Parathyroid adenoma (tissue), 2 donors: ENCODE results near the gene TCL1B.

Experiments
- H2AFZ ChIP-seq: fragments of 300-600 bp; sonication (generic); one replicate; pipeline ENCODE4 v1.7.0; 2017; ENCODE audit warnings: antibody characterized with exemption, mild to moderate bottlenecking
- H3K27ac ChIP-seq: fragments of 300-600 bp; sonication (generic); one replicate; pipeline ENCODE4 v1.7.0; 2017
- H3K27me3 ChIP-seq: fragments of 300-600 bp; sonication (generic); one replicate; pipeline ENCODE4 v1.7.0; 2017; ENCODE audit warnings: low read length; ENCODE audit not compliant: control insufficient read depth, insufficient read depth
- H3K36me3 ChIP-seq: fragments of 300-600 bp; sonication (generic); one replicate; pipeline ENCODE4 v1.7.0; 2017; ENCODE audit warnings: low read length; ENCODE audit not compliant: control insufficient read depth, insufficient read depth
- H3K4me1 ChIP-seq: fragments of 300-600 bp; sonication (generic); one replicate; pipeline ENCODE4 v1.7.0; 2017; ENCODE audit warnings: control low read depth
- H3K4me2 ChIP-seq: fragments of 300-600 bp; sonication (generic); one replicate; pipeline ENCODE4 v1.7.0; 2017; ENCODE audit warnings: low read length
- H3K4me3 ChIP-seq: fragments of 300-600 bp; sonication (generic); one replicate; pipeline ENCODE4 v1.7.0; 2017; ENCODE audit warnings: low read depth, low read length
- H3K79me2 ChIP-seq: fragments of 300-600 bp; sonication (generic); one replicate; pipeline ENCODE4 v1.7.0; 2017; ENCODE audit warnings: control low read depth
- H3K9ac ChIP-seq: fragments of 300-600 bp; sonication (generic); one replicate; pipeline ENCODE4 v1.7.0; 2017; ENCODE audit warnings: mild to moderate bottlenecking
- H3K9me3 ChIP-seq: fragments of 300-600 bp; sonication (generic); one replicate; pipeline ENCODE4 v1.7.0; 2017; ENCODE audit warnings: low read length; ENCODE audit not compliant: control insufficient read depth
- TF ChIP-seq, protein P1 (sequence below): fragments of 300-600 bp; sonication (generic); IDR thresholded peaks from one replicate; pipeline ENCODE4 v1.7.0; 2017; ENCODE audit warnings: antibody characterized with exemption, mild to moderate bottlenecking
- donor health status: primary hyperparathyroidism.

TCL1B gene

DNA sequence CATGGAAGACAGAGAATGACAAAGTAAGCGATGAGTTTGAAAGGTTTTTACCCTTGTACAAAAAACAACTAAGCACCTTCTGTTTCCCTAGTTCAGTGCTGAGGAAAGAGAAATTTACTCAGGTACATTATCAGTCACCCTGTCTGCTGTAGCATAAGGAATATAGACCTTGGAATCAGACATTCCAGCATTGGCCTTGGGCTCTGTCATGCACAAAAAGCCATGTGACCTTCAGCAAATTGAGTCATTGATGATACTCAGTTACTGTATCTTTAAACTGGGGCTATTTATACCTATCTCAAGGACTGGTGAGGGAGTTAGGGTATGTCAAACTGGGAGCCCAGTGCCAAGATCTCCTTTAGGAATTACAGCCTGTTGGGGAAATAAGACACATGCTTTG, 47.0 kb downstream of the TCL1B start:
- Histone ChIP-seq H3K4me1 (peaks cover 5% of the 10 kb centered on the region), H3K4me2 (no peak overlapping the region), H3K9ac (no peak overlapping the region), H3K27me3 (no peaks in the 10 kb centered on the region), H3K27ac (no peak overlapping the region), H3K79me2 (no peaks in the 10 kb centered on the region), H3K9me3 (no peaks in the 10 kb centered on the region), H3K36me3 (no peaks in the 10 kb centered on the region), H2AFZ (no peak overlapping the region), H3K4me3 (no peak overlapping the region)
- TF ChIP-seq, protein P1, sequence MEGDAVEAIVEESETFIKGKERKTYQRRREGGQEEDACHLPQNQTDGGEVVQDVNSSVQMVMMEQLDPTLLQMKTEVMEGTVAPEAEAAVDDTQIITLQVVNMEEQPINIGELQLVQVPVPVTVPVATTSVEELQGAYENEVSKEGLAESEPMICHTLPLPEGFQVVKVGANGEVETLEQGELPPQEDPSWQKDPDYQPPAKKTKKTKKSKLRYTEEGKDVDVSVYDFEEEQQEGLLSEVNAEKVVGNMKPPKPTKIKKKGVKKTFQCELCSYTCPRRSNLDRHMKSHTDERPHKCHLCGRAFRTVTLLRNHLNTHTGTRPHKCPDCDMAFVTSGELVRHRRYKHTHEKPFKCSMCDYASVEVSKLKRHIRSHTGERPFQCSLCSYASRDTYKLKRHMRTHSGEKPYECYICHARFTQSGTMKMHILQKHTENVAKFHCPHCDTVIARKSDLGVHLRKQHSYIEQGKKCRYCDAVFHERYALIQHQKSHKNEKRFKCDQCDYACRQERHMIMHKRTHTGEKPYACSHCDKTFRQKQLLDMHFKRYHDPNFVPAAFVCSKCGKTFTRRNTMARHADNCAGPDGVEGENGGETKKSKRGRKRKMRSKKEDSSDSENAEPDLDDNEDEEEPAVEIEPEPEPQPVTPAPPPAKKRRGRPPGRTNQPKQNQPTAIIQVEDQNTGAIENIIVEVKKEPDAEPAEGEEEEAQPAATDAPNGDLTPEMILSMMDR = no peak

DNA sequence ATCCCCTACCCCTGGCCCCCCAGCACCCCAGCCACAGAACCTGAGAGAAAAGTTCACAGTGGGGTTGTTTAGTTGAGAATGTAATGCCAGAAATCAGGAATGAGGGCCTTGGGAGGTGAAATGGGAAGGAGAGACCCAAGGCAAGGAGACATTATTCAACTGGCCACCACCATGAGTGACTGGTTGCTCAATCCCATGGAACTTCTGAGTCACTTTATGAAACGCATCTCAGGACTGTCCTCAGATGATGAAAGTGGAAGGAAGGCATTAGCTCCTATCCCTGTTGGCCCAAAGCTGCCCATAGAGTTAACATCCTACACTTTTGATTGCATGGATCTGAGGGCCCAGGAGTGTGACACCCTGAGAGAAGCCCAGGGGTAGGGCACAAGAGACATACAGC, 53.1 kb downstream of the TCL1B start:
- no peak overlapping the region for H3K4me2 ChIP-seq

DNA sequence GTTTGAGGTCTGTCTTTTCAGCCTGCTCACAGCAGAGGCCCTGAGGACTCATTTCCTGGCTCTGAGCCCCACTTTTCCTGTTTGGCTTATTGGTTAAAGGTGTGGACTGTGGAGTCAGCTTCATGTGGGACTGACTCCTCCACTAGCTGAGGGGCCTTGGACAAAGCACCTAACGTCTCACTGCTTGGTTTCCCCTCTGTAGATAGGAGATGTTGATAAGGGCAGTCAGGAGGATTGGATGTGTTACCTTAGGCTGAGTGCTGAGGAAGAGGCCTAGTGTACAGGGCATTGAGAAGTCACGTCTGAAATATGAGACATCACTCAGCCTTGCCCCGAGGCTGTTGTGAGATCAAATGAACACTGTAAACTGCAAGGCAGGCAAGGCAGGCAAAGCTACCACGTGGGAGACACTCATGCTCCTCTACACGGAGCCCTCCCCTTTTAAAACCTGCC, 54.8 kb downstream of the TCL1B start:
- no peak overlapping the region for H3K4me2 ChIP-seq
- no peaks in the 10 kb centered on the region for H3K36me3 ChIP-seq
- no peak overlapping the region for H3K4me3 ChIP-seq
- H3K4me1 ChIP-seq = peaks cover 17% of the 10 kb centered on the region
- peak overlapping the region; percentile 72 for H2AFZ ChIP-seq
- no peak overlapping the region for H3K9ac ChIP-seq
- no peaks in the 10 kb centered on the region for H3K9me3 ChIP-seq
- peak overlapping the region; percentile 82 for H3K27ac ChIP-seq
- H3K27me3 ChIP-seq = no peaks in the 10 kb centered on the region
- TF ChIP-seq, protein P1 = no peak
- no peaks in the 10 kb centered on the region for H3K79me2 ChIP-seq

More for the DNA sequence above, 53.1 kb downstream of the TCL1B start:
- Histone ChIP-seq H3K4me1 (peaks cover 19% of the 10 kb centered on the region), H3K27ac (no peak overlapping the region), H2AFZ (no peak overlapping the region), H3K9ac (no peak overlapping the region), H3K4me3 (no peak overlapping the region), H3K36me3 (no peaks in the 10 kb centered on the region), H3K9me3 (no peaks in the 10 kb centered on the region), H3K27me3 (no peaks in the 10 kb centered on the region), H3K79me2 (no peaks in the 10 kb centered on the region)
- TF ChIP-seq, protein P1 = no peak

GRCh38 chr14:95741781-95742180, 55.6 kb downstream of the TCL1B start:
- H3K27me3 ChIP-seq = no peaks in the 10 kb centered on the region
- peaks cover 14% of the 10 kb centered on the region for H3K4me1 ChIP-seq
- peak overlapping the region; percentile 72 for H2AFZ ChIP-seq
- TF ChIP-seq, protein P1 = no peak
- H3K4me2 ChIP-seq = no peak overlapping the region
- H3K9me3 ChIP-seq = no peaks in the 10 kb centered on the region
- peak overlapping the region; percentile 82 for H3K27ac ChIP-seq
- H3K36me3 ChIP-seq = no peaks in the 10 kb centered on the region
- no peak overlapping the region for H3K4me3 ChIP-seq
- no peaks in the 10 kb centered on the region for H3K79me2 ChIP-seq
- H3K9ac ChIP-seq = no peak overlapping the region
